ENCODE measurements around the gene GRM4.

Gene GRM4

DNA sequence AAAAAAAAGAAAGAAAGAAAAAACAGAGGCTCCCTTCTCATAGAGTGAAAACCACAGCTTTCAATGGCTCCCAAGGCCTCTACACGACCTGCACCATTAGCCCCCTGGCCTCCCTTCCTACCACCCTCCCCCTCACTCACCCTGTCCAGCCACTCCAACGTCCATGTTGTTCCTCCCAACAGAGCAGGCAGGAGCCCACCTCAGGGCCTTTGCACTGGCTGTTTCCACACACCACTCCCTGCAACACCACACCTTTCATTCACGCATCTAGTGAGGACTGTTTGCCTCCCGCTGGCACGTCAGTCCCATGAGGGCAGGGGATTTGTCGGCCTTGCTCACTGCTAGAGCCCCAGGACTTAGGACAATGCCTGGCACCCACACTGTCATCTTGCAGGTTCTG lies 39.5 kb downstream of the GRM4 start:
- no peak for DNase-seq (ENCODE audit: low spot score)

DNA sequence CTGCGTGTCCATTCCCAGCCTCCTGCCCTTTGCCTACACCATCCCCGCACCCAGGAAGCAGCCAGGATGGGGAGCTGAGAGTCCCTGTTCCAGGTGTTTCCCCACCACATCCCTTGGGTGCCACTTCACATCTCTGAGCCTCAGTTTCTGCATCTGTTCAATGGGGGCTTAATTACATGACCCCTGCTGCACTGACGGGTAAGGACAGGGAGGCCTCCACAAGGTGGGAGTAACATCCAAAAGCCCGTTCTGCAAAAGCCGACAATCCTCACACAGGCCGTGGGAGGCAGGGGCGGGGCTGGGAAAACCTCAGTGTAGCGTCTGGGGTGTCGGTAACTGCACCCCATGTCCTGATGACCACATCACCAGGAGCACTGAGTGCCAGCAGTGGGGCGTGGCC lies 41.3 kb downstream of the GRM4 start:
- no peak for DNase-seq (ENCODE audit: low spot score)

DNA sequence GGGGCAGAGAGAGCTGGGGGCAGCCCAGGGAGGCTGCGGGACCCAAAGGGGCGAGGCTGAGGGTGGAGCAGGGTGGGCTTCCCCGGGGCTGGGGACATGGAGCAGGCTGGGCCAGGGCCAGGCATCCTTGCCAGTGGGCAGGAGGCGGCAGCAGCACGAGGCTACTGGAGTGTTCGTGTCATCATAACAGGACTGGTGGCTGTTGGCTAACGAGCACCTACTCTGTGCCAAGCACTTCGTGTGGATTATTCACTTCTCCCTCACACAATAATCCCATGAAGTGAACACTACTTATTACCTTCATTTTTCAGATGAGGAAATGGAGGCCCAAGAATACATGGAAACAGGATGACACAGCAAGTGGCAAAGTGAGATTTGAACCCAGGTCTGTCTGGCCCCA lies 41.7 kb downstream of the GRM4 start:
- DNase-seq (ENCODE audit: low spot score): no peak

DNA sequence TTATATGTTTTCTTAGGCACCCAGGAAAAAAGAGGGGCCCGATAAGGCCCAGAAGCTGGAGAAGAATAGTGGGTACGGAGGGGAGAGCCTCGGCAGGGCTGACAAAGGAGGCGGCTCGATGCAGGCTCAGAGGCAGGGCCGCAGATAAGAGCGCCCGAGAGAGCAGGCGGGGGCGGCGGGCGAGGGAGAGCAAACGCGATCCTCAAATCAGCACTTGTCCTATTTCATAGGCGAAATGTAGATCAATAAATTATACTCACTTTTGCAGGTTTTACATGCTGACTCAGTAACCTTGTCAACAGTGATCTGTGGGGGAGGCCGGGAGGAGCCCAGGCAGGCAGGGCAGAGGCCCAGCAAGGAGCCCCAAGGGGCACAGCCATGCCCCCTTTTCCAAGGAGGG lies 42.6 kb downstream of the GRM4 start:
- no peak for DNase-seq (ENCODE audit: low spot score)

DNA sequence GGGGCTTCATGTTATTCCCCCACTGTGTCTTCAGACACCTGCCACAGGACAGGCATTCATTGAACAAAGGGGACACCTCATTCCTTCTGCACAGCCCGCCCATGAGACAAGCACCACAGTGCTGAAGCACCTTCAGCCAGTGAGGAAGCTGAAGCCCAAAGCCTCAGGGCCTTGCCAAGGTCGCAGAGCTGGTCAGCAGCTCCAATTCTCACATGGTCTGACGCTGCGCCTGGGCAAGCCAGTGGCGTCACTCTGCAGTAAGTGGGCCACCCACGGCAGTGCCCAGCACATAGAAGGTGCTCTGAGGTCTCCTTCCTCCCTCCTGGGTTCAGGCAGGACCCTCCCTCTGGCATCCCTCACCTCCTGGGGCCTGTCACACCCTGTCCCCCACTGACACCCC lies 43.2 kb downstream of the GRM4 start:
- no peak for DNase-seq (ENCODE audit: low spot score)

DNA sequence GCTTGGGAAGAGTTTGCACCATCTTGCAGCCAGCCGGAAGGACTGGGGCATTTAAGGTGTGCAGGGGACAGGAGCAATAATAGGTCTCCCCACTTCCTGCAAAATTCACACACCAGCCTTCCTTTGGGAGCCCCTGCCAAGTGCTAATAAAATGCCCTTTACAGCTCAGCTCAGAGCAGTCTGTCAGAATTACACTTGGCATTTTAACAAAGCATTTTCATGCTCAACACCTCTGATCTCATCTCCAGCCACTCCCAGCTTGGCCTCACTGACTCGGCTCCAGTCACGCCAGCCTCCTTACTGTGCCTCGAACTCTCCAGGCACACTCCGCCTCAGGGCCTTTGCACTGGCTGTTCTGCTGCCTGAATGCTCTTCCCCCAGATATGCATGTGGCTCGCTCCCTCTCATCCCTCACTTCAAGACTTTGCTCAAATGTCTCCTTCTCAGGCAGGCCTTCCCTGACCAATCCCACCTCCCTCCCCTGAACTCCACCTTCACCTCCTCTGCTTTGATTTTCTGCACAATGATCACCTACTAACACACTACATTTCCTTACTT lies 43.7 kb downstream of the GRM4 start:
- DNase-seq (ENCODE audit: low spot score): no peak

DNA sequence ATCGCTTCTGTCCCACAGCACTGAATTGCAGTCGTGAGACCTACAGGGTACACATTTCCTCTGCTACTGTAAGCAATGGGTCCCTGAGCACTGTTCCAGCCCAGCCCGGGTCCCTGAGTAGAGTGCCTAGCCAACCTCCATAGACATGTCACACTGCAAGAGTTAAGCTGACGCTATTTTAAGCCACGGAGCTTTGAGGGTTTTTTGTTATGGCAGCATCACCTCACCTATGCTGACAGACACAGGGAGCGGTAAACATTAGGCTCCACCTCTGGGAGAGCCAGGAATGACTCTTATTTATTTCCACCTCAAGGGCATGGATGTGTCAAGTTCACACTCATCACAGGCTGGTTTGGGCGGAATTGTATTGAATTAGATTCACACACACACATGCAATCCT lies 45.1 kb downstream of the GRM4 start:
- no peak for DNase-seq (ENCODE audit: low spot score)

DNA sequence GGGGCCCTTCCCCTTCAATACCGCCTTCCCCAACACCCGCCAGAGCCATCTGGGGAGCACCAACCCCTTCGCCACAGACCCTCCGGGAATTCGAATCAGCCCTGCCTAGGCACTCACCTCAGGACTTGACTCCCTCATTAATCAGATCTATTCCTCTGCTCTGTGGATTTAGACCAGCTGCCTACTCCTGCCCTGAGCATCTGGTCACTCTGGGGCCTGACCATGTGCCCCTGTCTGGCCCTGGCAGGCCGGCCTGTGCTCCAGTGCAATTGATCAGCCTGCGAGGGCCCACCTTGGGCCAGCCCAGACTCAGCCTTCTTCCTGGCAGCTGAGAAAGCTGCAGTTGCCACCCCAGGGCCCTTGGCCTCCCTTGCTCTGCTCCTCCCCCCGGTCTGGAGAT lies 46.0 kb downstream of the GRM4 start:
- no peak for DNase-seq (ENCODE audit: low spot score)

DNA sequence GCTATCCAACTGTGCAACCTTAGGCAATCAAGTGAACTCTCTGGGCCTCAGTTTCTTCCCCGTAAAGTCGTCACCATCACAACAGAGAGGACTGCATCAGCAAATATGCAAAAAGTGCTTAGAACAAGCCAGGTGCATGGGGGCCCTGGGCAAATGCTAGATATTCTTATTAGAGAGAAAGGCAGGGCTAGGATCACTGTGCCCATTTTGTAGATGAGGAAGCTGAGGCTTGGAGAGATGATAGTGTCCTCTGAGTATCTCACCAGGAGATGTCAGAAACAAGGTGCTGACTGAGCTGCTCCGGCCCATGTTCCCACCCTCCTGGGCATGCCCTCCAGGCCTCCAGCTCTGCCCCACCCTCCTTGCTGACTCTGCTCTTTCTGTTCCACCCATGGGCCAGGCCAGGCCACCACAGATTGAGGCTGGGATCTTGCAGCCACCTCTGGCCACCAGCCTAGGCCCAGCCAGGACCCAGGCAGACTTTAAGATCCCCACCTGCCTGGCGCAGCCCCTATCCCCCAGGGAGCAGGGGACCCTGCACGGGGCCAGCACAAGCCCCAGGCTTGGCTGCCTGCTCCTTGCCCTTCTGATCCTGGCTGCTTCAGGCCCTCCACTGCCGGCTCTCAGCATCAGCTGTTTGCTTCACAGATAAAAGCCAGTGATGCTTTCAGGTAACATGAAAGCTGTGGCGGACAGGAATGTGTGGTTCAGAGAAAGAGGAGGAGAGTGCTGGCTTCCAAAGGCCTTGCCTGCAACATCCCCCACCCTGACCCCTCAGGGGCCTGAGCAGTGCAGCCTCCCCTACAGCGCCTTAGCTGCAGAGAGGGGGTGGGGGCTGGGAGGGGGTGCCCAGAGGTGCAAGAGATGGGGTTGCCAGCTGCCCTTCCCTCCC lies 47.6 kb downstream of the GRM4 start:
- DNase-seq (ENCODE audit: low spot score): no peak

DNA sequence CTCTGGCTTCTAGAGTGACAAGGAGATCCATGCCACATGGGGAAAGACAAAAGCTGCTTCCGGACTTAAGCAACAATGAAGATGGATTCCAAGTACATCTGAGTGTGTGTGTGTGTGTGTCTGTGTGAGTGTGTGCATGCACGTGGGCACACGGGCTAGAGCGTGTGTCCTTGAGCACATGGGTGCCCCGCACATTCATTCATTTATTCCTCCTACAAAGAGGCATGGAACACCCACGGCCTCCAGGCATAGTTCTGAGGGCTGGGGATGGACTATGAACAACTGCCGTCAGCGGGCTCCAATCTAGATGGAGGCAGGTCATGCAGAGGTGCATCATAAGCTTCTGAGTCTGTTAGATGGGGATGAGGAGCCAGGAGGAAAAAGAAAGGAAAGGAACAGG lies 49.1 kb downstream of the GRM4 start:
- no peak for DNase-seq (ENCODE audit: low spot score)

DNA sequence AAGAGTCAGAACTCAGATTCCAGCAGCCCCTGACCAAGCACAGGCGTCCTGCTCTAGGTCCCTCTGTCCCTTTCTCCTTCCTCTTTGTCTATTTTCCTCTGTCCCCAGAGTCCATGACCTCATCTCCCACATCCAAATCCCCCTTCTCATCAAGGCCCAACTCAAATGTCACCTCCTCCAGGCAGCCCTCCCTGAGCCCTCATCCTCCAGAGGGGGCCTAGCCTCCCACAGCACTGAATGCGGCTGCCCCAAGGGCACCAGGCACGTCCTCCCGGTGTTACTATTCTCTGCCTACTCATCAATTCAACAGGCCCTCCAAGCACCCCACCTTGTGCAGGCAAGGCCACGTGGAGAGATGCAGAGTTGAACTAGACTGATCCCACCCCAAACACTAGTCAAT lies 49.7 kb downstream of the GRM4 start:
- no peak for DNase-seq (ENCODE audit: low spot score)

DNA sequence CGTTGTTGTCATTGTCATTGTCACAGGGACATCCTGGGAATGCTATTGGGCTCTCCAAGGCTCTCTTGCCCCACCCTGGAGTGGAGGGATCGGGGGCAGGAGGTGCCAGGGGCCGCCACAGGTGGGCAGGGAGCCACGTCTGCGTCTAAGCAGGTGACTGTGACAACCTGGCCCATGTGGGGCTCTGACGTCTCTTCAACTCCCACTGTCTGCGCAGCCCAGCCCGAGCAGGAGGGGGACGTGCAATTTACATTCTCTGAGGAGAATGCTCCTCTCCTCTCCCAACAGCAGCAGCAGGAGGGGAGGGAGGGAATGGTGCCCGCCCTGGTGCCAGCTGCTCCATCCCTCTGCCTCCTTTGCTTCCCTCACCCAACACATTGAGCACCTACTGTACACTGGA lies 50.1 kb downstream of the GRM4 start:
- no peak for DNase-seq (ENCODE audit: low spot score)

DNA sequence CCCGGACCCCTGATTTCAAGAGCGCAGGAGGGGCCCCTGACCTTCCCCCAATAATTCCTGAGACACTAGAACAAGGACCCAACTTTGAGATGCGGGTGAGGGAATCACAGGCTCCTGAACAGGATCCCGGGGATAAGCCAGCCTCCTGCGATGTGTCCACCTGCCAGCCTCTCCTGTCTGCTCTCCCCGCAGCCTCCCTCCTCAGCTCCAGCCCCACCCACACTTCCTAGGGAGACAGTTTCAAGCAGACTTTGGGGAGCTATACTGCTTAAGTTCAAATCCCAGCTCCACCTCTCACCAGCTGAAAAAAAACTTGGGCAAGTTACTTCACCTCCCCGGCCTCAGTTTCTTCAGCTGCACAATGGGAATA lies 50.8 kb downstream of the GRM4 start:
- DNase-seq (ENCODE audit: low spot score): no peak

DNA sequence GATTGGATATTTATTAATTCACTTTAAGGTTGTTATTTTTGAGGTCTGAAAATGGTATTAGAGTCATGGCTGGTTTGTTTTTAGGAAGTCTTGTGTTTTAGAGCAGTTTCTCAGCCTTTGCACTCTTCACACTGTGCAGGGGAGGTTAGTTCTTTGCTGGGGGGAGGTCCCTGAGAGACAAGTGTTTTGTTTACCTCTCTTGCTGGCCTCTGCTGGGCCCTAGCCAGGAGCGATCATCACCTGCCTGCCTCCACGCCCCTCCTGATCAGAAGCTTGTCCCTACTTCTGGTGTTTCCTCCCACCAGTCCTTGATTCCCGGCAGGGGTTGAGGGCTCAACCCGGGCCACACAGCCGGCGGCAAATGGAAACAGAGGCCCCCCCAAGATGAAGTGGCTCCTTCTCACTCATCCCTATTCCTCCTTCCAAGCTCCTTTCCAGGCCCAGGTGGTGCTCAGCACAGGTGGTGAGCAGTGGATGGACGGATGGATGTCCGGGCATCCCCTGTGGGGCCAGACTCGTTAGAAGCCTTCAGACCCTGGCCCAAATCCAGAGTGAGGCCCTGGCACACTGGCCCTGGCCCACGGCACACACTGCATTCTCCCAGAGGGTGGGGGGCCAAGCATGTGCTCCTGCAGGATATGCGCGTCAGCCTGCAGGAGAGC lies 51.3 kb downstream of the GRM4 start:
- no peak for DNase-seq (ENCODE audit: low spot score)

DNA sequence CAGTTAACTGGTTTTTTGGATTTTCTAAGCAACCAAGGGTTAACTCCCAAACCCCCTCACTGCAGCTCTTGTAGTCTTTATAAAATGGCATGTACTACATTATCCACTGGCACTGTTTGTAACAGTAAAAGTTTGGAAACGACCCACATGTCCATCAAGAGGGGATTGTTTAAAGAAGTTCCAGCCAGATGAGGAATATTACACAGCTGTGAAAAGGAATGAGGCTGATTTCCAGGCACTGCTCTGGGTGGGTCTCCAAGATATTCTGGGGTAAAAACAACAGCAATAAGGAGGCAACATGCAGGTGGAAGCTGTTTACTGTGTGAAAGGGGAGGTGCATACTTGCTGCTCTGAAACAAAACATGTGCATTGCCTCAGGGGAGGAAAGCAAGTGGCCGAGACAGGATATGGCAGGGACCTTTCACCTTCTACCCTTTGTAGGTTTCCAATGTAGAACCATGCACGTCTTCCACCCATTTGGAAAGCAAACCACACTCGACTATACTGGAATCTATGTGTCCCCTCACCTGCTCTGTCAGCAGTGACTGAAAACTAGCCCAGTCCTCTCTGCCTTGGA lies 51.9 kb downstream of the GRM4 start:
- DNase-seq (ENCODE audit: low spot score): no peak

DNA sequence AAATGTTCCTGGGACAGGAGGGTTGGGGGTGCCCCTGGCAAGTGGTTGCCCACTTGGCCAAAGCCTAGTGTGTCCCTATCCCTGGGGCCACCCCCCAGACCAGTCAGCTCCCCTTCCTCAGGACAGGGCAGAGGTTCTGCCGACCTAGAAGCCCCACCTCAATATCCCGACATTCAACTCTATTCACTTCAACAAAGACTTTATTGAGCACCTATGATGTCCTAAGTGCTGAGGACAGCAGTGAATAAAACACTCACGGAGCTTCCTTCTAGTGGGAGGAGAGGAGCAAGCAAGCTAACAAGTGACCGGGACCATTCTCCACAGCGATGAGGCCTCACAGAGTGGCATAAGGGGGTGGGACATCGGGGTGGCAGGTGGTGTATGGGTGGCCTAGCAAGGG lies 52.7 kb downstream of the GRM4 start:
- DNase-seq (ENCODE audit: low spot score): no peak

DNA sequence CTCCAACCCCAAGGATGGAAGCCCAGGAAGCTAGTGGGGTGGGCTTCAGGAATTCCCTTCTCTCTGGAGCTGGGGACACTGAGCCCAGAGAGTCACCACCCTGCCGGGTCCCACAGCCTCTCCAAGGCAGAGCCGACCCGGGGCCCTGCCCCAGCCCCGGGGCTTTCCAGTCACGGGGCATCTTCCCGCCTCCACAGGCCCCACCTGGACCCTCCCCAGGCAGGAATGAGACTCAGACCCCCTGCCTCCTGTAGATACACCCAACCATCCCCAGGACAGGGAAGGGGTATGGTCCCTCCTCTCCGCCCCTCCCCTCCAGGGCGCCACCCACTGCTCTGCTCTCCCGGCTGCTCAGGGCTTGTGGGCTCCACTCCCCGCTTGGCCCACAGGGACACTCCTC lies 53.3 kb downstream of the GRM4 start:
- no peak for DNase-seq (ENCODE audit: low spot score)

DNA sequence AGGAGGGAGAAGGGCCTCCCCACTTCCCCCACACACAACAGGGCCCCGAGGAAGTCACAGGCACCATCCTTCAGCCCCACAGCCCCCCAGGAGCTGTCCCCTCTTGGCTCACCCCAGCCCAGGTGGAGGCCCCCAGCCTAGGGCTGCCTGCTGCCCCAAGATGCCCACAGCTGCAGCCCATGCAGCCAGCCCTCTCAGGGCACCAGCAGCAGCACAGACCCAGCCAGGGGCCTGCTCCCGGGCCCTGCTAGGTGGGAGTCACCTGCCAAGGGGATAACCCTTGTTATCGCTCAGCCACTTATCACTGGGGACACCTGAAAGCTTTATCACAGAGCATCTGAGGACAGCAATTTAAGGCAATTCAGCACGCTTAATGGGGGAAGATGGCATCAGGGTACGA lies 55.0 kb downstream of the GRM4 start:
- DNase-seq (ENCODE audit: low spot score): no peak

DNA sequence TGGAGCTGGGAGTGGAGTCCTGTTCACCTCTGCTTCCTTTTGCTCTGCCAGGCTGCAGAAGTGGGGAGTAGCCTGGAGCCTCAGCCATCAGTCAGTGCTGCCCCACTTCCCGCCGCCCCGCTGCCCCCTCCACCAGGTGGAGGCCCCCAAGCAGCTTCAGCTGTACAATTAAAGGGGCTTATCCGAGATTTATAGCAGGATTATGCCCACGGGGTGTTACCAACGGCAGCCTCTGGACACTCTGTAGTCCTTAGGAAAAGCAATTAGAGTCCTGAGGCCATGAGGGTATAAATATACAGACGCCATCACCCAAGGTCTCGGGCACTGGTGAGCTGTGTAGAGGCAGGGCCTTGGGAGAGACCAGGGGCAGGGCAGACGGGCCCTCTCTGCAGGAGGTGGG lies 55.4 kb downstream of the GRM4 start:
- no peak for DNase-seq (ENCODE audit: low spot score)

DNA sequence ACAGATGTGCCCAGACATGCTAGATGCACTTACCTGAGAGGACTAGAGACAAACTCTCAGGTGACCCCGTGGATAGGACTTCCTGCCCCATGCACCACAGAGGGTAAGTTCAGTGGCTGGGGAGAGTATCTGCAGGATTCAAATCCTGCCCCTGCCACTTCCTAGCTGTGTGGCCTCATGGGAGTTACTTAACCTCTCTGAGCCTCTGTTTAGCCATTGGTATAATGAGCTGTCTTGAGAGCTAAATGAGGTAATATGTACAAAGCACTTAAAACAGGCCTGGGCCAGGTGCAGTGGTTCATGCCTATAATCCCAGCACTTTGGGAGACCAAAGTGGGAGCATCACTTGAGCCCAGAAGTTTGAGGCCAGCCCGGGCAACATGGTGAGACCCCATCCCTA lies 59.3 kb downstream of the GRM4 start:
- no peak for DNase-seq (ENCODE audit: low spot score)

DNA sequence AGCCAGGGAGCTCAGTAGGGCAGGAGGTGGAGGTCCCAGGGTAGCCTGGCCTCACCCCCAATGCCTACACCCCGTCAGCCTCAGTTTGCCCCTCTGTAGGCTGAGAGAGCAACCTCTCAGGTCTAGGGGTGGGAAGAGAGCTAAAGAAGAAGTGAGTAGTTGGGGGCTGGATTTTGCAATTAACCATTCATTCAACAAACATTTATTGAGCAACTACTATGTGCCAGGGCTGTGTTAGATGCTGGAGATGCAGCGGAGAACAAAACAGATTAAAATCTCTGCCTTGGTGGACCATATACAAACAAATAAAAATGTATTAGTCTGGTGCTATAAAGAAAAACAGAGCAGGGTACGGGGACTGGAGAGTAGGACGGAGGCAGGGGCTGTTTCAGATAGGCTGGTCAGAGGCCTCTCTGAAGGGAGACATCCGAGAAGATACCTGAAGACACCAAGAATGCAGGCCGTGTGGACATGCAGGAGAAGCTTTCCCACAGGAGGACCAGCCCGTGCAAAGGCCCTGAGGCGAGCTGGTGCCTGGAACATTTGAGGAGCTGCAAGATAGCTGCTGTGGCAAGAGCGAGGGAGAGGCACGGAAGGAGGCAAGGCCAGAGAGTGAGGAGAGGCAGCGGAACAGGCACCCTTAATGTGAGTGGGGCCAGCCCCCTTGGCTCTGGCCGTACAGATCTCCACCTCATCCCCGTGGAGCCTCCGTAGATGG lies 60.3 kb downstream of the GRM4 start:
- no peak for DNase-seq (ENCODE audit: low spot score)

DNA sequence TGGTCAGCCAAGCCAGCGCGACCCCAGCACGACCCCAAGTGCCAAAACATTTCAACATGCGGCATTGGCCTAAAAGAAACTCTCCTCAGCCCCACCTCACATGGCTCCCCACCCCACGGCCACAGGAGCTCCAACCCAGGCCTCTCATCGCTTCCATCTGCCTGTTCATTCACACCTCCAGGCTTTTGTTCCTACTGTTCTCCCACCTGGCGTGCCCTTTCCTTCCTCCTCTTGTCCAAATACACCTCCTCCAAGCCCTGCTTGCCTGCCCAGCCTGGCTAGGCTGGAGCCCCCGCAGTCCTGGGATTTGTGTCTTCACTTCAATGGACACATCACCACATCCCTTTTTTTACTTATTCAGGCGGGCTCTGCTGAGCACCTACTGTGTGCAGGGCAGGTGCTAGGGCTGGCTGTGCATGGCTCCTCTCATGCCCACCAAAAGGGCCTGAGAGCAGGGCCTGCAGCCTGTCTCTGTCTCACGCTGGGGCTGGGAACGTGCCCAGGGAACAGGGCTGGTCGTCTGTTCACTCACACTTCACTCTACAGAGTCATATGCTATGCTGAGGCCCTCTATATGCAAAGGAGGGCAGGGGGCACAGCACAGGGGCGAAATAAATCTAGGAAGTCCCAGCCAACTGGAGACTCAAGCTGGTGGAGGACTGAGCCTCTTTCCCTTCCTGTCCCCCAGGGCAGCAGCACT lies 61.1 kb downstream of the GRM4 start:
- no peak for DNase-seq (ENCODE audit: low spot score)

Measured in germinal center (tissue), 1 donor.